T-cell (primary cell): Measurements from ENCODE around the gene SLC1A3. TPM values are rescaled to one million over a fixed set of nuclear protein-coding genes. Genes with fewer than 3 reads are reported as not detected.
"Not testable (repeated sequence)": the region's sequence is repeated elsewhere in the genome, so short reads cannot be mapped to it uniquely, and the experiment has no call there.

ENCODE experiments used
- ATAC-seq, 4 experiments: fragments of 200-7000 bp in 3 of 4; fragments of 150-1000 bp in 1 of 4; cut with Tn5 transposase; replicated peaks in 1 of 4; 1 replicate in 3 of 4; 2 replicates in 1 of 4; pipeline ENCODE4 v1.10.0; 2021; ENCODE audit warnings: moderate library complexity in 3 of 4, mild to moderate bottlenecking in 2 of 4, moderate number of reproducible peaks in 1 of 4
- CTCF ChIA-PET, 2 donors: fragments of 300-600 bp; sonication (Branson Sonifier 250); formaldehyde crosslinking; loops; one replicate each; lab custom pipeline; 2022; ENCODE audit warnings: antibody characterized with exemption in 2 of 2; lab: Charles Lee
- POLR2A ChIA-PET, 2 donors: fragments of 300-600 bp; sonication (Branson Sonifier 250); formaldehyde crosslinking; loops; one replicate each; lab custom pipeline; 2022; ENCODE audit warnings: antibody characterized with exemption in 2 of 2; lab: Charles Lee
- DNase-seq, 35 experiments: peaks; one replicate each; pipeline versions ENCODE4 v3.0.0 to v3.0.0-alpha.2; 2013 to 2023
- H3K27ac ChIP-seq: one replicate; pipeline ENCODE4 v1.5.1; 2013; ENCODE audit warnings: low read length
- H3K27me3 ChIP-seq, 2 experiments: replicated peaks in 1 of 2; 1 replicate in 1 of 2; 2 replicates in 1 of 2; pipeline versions ENCODE4 v1.6.1 to v1.7.0; 2013; ENCODE audit warnings: low read length in 1 of 2, mixed read lengths in 1 of 2; ENCODE audit not compliant: control insufficient read depth in 2 of 2, insufficient read depth in 2 of 2; ENCODE audit errors: extremely low read depth in 1 of 2
- H3K36me3 ChIP-seq, 2 donors: 1 replicate in 1 of 2; 2 replicates in 1 of 2; pipeline versions ENCODE4 v1.6.1 to v1.7.0; 2013; ENCODE audit warnings: low read length in 1 of 2; ENCODE audit not compliant: control insufficient read depth in 2 of 2, insufficient read depth in 1 of 2; ENCODE audit errors: extremely low read depth in 1 of 2
- H3K4me1 ChIP-seq, 2 experiments: 1 replicate in 1 of 2; 2 replicates in 1 of 2; pipeline versions ENCODE4 v1.6.1 to v1.7.0; 2013; ENCODE audit warnings: low read length in 2 of 2, mixed read lengths in 1 of 2; ENCODE audit not compliant: insufficient read depth in 2 of 2, control insufficient read depth in 1 of 2; ENCODE audit errors: extremely low read depth in 1 of 2
- H3K4me3 ChIP-seq, 2 donors: 1 replicate in 1 of 2; 2 replicates in 1 of 2; pipeline versions ENCODE4 v1.5.1 to v1.7.0; 2013; ENCODE audit warnings: mild to moderate bottlenecking in 2 of 2, low read length in 1 of 2, moderate library complexity in 1 of 2; ENCODE audit not compliant: control insufficient read depth in 1 of 2; ENCODE audit errors: extremely low read depth in 1 of 2
- H3K9me3 ChIP-seq: 2 replicates; pipeline ENCODE4 v1.7.0; 2013
- H3K27ac Mint-ChIP-seq, 2 donors: one replicate each; pipeline ENCODE4 v1.8.0; 2020 to 2021; ENCODE audit warnings: mild to moderate bottlenecking in 2 of 2, mixed read lengths in 2 of 2
- H3K27me3 Mint-ChIP-seq, 2 donors: one replicate each; pipeline ENCODE4 v1.8.0; 2021 to 2022; ENCODE audit warnings: mixed read lengths in 2 of 2
- H3K36me3 Mint-ChIP-seq: one replicate; pipeline ENCODE4 v1.8.0; 2021; ENCODE audit warnings: mixed read lengths
- H3K4me1 Mint-ChIP-seq, 3 donors: one replicate each; pipeline ENCODE4 v1.8.0; 2020 to 2022; ENCODE audit warnings: mixed read lengths in 3 of 3, mild to moderate bottlenecking in 1 of 3
- H3K4me3 Mint-ChIP-seq, 3 donors: one replicate each; pipeline ENCODE4 v1.8.0; 2020 to 2022; ENCODE audit warnings: mild to moderate bottlenecking in 3 of 3, mixed read lengths in 3 of 3, moderate library complexity in 3 of 3
- H3K9me3 Mint-ChIP-seq, 3 donors: one replicate each; pipeline ENCODE4 v1.8.0; 2020 to 2022; ENCODE audit warnings: mixed read lengths in 3 of 3
- WGBS: methylation state at CpG from one replicate; pipeline ENCODE4 v1.1.5; 2013; ENCODE audit warnings: missing lambda C conversion rate; ENCODE audit not compliant: insufficient coverage; 5-methylcytosine and 5-hydroxymethylcytosine counted together
- total RNA-seq, 35 experiments: library from RNA in 6 of 35; stranded (reverse) in 6 of 35; fragments of 120-200 nt in 1 of 35; gene quantifications; one replicate each; pipeline versions ENCODE4 v1.2.1 to v1.2.4 and lab custom pipeline; 2013 to 2026

The SLC1A3 gene
- total RNA-seq, 5 donors from 2014 or later (not counting 1 experiment from before 2014, with no cell fraction given): 0.12 to 0.25 (median 0.23) TPM; not detected in 2

GRCh38 chr5:36573438-36573837 lies 33.0 kb upstream of the SLC1A3 start:
- Mint-ChIP-seq H3K27me3 (no peaks in the 10 kb centered on the region), H3K27ac (no peak overlapping the region), H3K4me1 (no peaks in the 10 kb centered on the region), H3K4me3 (no peak overlapping the region), H3K36me3 (no peaks in the 10 kb centered on the region), H3K9me3 (no peaks in the 10 kb centered on the region)
- Histone ChIP-seq H3K9me3 (no peaks in the 10 kb centered on the region), H3K36me3 (no peaks in the 10 kb centered on the region), H3K27ac (no peak overlapping the region), H3K4me3 (no peak overlapping the region), H3K27me3 (no peaks in the 10 kb centered on the region), H3K4me1 (no peaks in the 10 kb centered on the region)
- no CpG with 5 or more reads among the region's 2 CpGs for WGBS
- ATAC-seq: no peak
- no peak for DNase-seq
- ChIA-PET POLR2A (no interaction called here), CTCF (no interaction called here)

GRCh38 chr5:36575361-36575781 lies 31.0 kb upstream of the SLC1A3 start:
- Histone ChIP-seq H3K27ac (no peak overlapping the region), H3K27me3 (no peaks in the 10 kb centered on the region), H3K9me3 (no peaks in the 10 kb centered on the region), H3K4me1 (no peaks in the 10 kb centered on the region), H3K36me3 (no peaks in the 10 kb centered on the region), H3K4me3 (no peak overlapping the region)
- H3K27me3 Mint-ChIP-seq: peaks cover 0 to 3% of the 10 kb centered on the region in 2 donors
- no peaks in the 10 kb centered on the region for H3K36me3 Mint-ChIP-seq
- WGBS: no CpG with 5 or more reads among the region's 4 CpGs
- H3K27ac Mint-ChIP-seq: no peak overlapping the region
- no peak overlapping the region for H3K4me3 Mint-ChIP-seq
- no peak for DNase-seq
- H3K9me3 Mint-ChIP-seq: peaks cover 0 to 3% (median 0%) of the 10 kb centered on the region in 3 donors
- no peak for ATAC-seq
- ChIA-PET CTCF (no interaction called here), POLR2A (interaction anchor here in 1 of 2 donors (0.7 kb wide), 1 partner anchor 71 kb away, joined by 5 read pairs; no protein-coding TSS in a partner anchor)
- H3K4me1 Mint-ChIP-seq: no peaks in the 10 kb centered on the region

DNA sequence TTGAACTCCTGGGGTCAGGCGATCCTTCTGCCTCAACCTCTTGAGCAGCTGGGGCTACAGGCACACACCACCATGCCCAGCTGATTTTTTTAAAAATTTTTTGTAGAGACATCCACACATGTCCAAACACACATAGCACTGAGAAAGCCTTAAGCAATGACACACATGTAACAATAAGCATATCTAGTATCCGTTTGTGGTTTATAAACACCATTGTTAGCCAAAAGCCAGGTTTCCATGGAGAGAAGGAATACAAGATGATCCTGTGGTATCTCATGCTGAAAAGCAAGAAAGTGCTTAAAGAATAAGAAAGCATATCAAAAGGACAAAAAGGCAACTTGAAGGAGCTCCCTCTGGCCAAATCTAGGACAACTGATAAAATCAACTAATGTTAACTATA lies 29.7 kb upstream of the SLC1A3 start:
- Mint-ChIP-seq H3K4me1 (no peaks in the 10 kb centered on the region), H3K36me3 (no peaks in the 10 kb centered on the region), H3K4me3 (no peak overlapping the region), H3K9me3 (peaks cover 0 to 5% (median 0%) of the 10 kb centered on the region in 3 donors), H3K27ac (no peak overlapping the region), H3K27me3 (peaks cover 3 to 6% of the 10 kb centered on the region in 2 donors)
- DNase-seq (no peak), ATAC-seq (no peak)
- H3K27me3 ChIP-seq: peaks cover 0 to 2% of the 10 kb centered on the region in 2 experiments
- no peaks in the 10 kb centered on the region for H3K36me3 ChIP-seq
- no peaks in the 10 kb centered on the region for H3K9me3 ChIP-seq
- no peak overlapping the region for H3K27ac ChIP-seq
- ChIA-PET POLR2A (interaction anchor here in 1 of 2 donors (0.6 kb wide), 1 partner anchor 1440 kb away, joined by 3 read pairs; no protein-coding TSS in a partner anchor), CTCF (no interaction called here)
- no peak overlapping the region for H3K4me3 ChIP-seq
- no peaks in the 10 kb centered on the region for H3K4me1 ChIP-seq
- no CpG with 5 or more reads among the region's 2 CpGs for WGBS

GRCh38 chr5:36579858-36580257 lies 26.5 kb upstream of the SLC1A3 start:
- H3K9me3 ChIP-seq, H3K27me3 ChIP-seq, DNase-seq, H3K4me3 ChIP-seq, H3K27ac ChIP-seq, H3K9me3 Mint-ChIP-seq, ATAC-seq, CTCF ChIA-PET, H3K4me1 Mint-ChIP-seq, H3K36me3 ChIP-seq, H3K4me3 Mint-ChIP-seq, H3K4me1 ChIP-seq, H3K27ac Mint-ChIP-seq, H3K36me3 Mint-ChIP-seq: not testable (repeated sequence)
- H3K27me3 Mint-ChIP-seq: peaks cover 5 to 11% of the 10 kb centered on the region in 2 donors
- POLR2A ChIA-PET: interaction anchor here in 1 of 2 donors (0.5 kb wide), 1 partner anchor 25 kb away, joined by 3 read pairs; no protein-coding TSS in a partner anchor

DNA sequence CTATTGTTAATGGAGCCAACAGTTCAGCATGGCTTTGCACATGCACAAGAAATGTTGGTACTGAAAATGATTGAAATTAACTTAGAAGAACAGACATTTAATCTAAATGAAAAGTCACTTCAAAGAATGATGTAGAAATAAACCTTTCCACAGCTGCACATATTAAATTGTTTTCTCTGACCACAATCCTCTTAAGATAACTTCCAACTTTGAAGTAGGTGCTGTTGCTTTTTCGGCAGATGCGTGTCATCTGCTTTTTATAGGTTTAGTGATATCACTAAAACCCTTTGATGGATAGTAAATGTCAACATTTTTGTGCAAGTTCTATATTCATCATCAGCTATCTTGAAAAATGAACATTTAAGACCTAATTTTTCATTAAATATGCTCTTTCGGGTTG lies 25.3 kb upstream of the SLC1A3 start:
- Histone ChIP-seq H3K9me3 (no peaks in the 10 kb centered on the region), H3K27ac (no peak overlapping the region), H3K4me1 (no peaks in the 10 kb centered on the region), H3K27me3 (peaks cover 0 to 2% of the 10 kb centered on the region in 2 experiments), H3K4me3 (no peak overlapping the region), H3K36me3 (no peaks in the 10 kb centered on the region)
- ChIA-PET POLR2A (no interaction called here), CTCF (no interaction called here)
- H3K27ac Mint-ChIP-seq: no peak overlapping the region
- DNase-seq: no peak
- no peaks in the 10 kb centered on the region for H3K36me3 Mint-ChIP-seq
- H3K4me3 Mint-ChIP-seq: no peak overlapping the region
- peaks cover 0 to 6% (median 0%) of the 10 kb centered on the region in 3 donors for H3K9me3 Mint-ChIP-seq
- no CpG with 5 or more reads among the region's 3 CpGs for WGBS
- no peaks in the 10 kb centered on the region for H3K4me1 Mint-ChIP-seq
- no peak for ATAC-seq
- H3K27me3 Mint-ChIP-seq: peaks cover 5 to 11% of the 10 kb centered on the region in 2 donors

GRCh38 chr5:36584009-36584875 lies 22.2 kb upstream of the SLC1A3 start:
- CTCF ChIA-PET: no interaction called here
- Histone ChIP-seq H3K4me1 (no peaks in the 10 kb centered on the region), H3K9me3 (no peaks in the 10 kb centered on the region), H3K27ac (no peak overlapping the region), H3K27me3 (peaks cover 0 to 2% of the 10 kb centered on the region in 2 experiments), H3K36me3 (no peaks in the 10 kb centered on the region), H3K4me3 (no peak overlapping the region)
- DNase-seq (no peak), ATAC-seq (no peak)
- H3K4me1 Mint-ChIP-seq: no peaks in the 10 kb centered on the region
- no peak overlapping the region for H3K27ac Mint-ChIP-seq
- H3K9me3 Mint-ChIP-seq: peaks cover 0 to 6% (median 0%) of the 10 kb centered on the region in 3 donors
- H3K36me3 Mint-ChIP-seq: no peaks in the 10 kb centered on the region
- no peak overlapping the region for H3K4me3 Mint-ChIP-seq
- H3K27me3 Mint-ChIP-seq: peaks cover 5 to 11% of the 10 kb centered on the region in 2 donors
- WGBS: 70% methylated on average over 4 of the region's 10 CpGs
- POLR2A ChIA-PET: no interaction called here
